H9 (cell line): ENCODE measurements around the gene CD226. TPM values are rescaled to one million over a fixed set of nuclear protein-coding genes. Genes with fewer than 3 reads are reported as not detected.

ENCODE experiments used
- DNase-seq: peaks from one replicate; pipeline ENCODE4 v3.0.0-alpha.2; 2017
- H2AFZ ChIP-seq: one replicate; pipeline ENCODE4 v1.6.1; 2013; ENCODE audit warnings: mild to moderate bottlenecking, low read length, control low read depth, moderate library complexity
- H2AK5ac ChIP-seq: 2 replicates; pipeline ENCODE4 v1.6.1; 2013; ENCODE audit warnings: low read length, control low read depth, mixed read lengths; ENCODE audit not compliant: insufficient read length
- H2BK120ac ChIP-seq: one replicate; pipeline ENCODE4 v1.6.1; 2013; ENCODE audit warnings: low read depth, mild to moderate bottlenecking, low read length, control low read depth, inconsistent platforms; ENCODE audit not compliant: poor library complexity, severe bottlenecking
- H2BK12ac ChIP-seq: 2 replicates; pipeline ENCODE4 v1.6.1; 2013; ENCODE audit warnings: low read length, control low read depth, mixed read lengths, low read depth; ENCODE audit not compliant: insufficient read length
- H2BK15ac ChIP-seq: 2 replicates; pipeline ENCODE4 v1.6.1; 2013; ENCODE audit warnings: low read depth, low read length, control low read depth
- H2BK20ac ChIP-seq: one replicate; pipeline ENCODE4 v1.6.1; 2013; ENCODE audit warnings: low read depth, mild to moderate bottlenecking, low read length, control low read depth, inconsistent platforms; ENCODE audit not compliant: poor library complexity, severe bottlenecking
- H2BK5ac ChIP-seq: 2 replicates; pipeline ENCODE4 v1.6.1; 2013; ENCODE audit warnings: low read length, control low read depth, mixed read lengths; ENCODE audit not compliant: insufficient read length
- H3K14ac ChIP-seq: 2 replicates; pipeline ENCODE4 v1.6.1; 2013; ENCODE audit warnings: low read length, control low read depth; ENCODE audit not compliant: insufficient read depth
- H3K18ac ChIP-seq: 2 replicates; pipeline ENCODE4 v1.6.1; 2013; ENCODE audit warnings: low read depth, mild to moderate bottlenecking, mixed read lengths, low read length, control low read depth; ENCODE audit not compliant: insufficient read length
- H3K23ac ChIP-seq: 2 replicates; pipeline ENCODE4 v1.6.1; 2013; ENCODE audit warnings: low read length, control low read depth, mixed read lengths, low read depth; ENCODE audit not compliant: insufficient read length
- H3K23me2 ChIP-seq: 2 replicates; pipeline ENCODE4 v1.6.1; 2013; ENCODE audit warnings: low read depth, mild to moderate bottlenecking, mixed read lengths, low read length, control low read depth; ENCODE audit not compliant: insufficient read length, poor library complexity, severe bottlenecking
- H3K27ac ChIP-seq: 2 replicates; pipeline ENCODE4 v1.5.1; 2013; ENCODE audit warnings: low read length, control low read depth, mixed read lengths, low read depth; ENCODE audit not compliant: insufficient read length
- H3K27me3 ChIP-seq: 2 replicates; pipeline ENCODE4 v1.6.1; 2013; ENCODE audit warnings: low read length, control low read depth, inconsistent platforms; ENCODE audit not compliant: insufficient read depth
- H3K4ac ChIP-seq: 2 replicates; pipeline ENCODE4 v1.6.1; 2013; ENCODE audit warnings: low read depth, mild to moderate bottlenecking, control low read depth, inconsistent platforms, low read length, moderate library complexity
- H3K4me1 ChIP-seq: 2 replicates; pipeline ENCODE4 v1.6.1; 2013; ENCODE audit warnings: low read length, control low read depth, inconsistent platforms; ENCODE audit not compliant: insufficient read depth
- H3K4me2 ChIP-seq: 2 replicates; pipeline ENCODE4 v1.6.1; 2013; ENCODE audit warnings: low read length, control low read depth, mixed read lengths; ENCODE audit not compliant: insufficient read length, insufficient read depth
- H3K56ac ChIP-seq: 2 replicates; pipeline ENCODE4 v1.6.1; 2013; ENCODE audit warnings: low read depth, mild to moderate bottlenecking, mixed read lengths, low read length, control low read depth; ENCODE audit not compliant: insufficient read length
- H3K79me1 ChIP-seq: 2 replicates; pipeline ENCODE4 v1.6.1; 2013; ENCODE audit warnings: low read depth, mild to moderate bottlenecking, moderate library complexity, low read length, control low read depth, inconsistent platforms; ENCODE audit not compliant: insufficient read depth, poor library complexity, severe bottlenecking
- H3K79me2 ChIP-seq: 2 replicates; pipeline ENCODE4 v1.6.1; 2013; ENCODE audit warnings: low read length, control low read depth, inconsistent platforms; ENCODE audit not compliant: insufficient read depth
- H3K9ac ChIP-seq: 2 replicates; pipeline ENCODE4 v1.6.1; 2013; ENCODE audit warnings: low read length, control low read depth, mixed read lengths; ENCODE audit not compliant: insufficient read length; ENCODE audit errors: extremely low read depth
- H3K9me3 ChIP-seq: one replicate; pipeline ENCODE4 v1.6.1; 2013; ENCODE audit warnings: low read depth, low read length, inconsistent platforms; ENCODE audit not compliant: control insufficient read depth
- H3T11ph ChIP-seq: one replicate; pipeline ENCODE4 v1.6.1; 2013; ENCODE audit warnings: mild to moderate bottlenecking, low read length, control low read depth, inconsistent platforms
- H4K20me1 ChIP-seq: one replicate; pipeline ENCODE4 v1.6.1; 2013; ENCODE audit not compliant: control insufficient read depth, insufficient read length, insufficient read depth
- H4K5ac ChIP-seq: 2 replicates; pipeline ENCODE4 v1.6.1; 2013; ENCODE audit warnings: low read depth, mild to moderate bottlenecking, mixed read lengths, low read length, control low read depth; ENCODE audit not compliant: insufficient read length
- H4K8ac ChIP-seq: replicated peaks from 2 replicates; pipeline ENCODE4 v1.6.1; 2013; ENCODE audit warnings: low read length, control low read depth, mixed read lengths, low read depth; ENCODE audit not compliant: insufficient read length
- H4K91ac ChIP-seq: 2 replicates; pipeline ENCODE4 v1.6.1; 2013; ENCODE audit warnings: low read depth, mild to moderate bottlenecking, moderate library complexity, mixed read lengths, low read length, control low read depth; ENCODE audit not compliant: insufficient read length
- H3K27ac Mint-ChIP-seq, 3 experiments: 2 replicates in 2 of 3; 3 replicates in 1 of 3; pipeline ENCODE4 v1.8.0; 2020 to 2021; ENCODE audit warnings: mixed read lengths in 3 of 3, mild to moderate bottlenecking in 1 of 3, moderate library complexity in 1 of 3
- H3K27me3 Mint-ChIP-seq: 2 replicates; pipeline ENCODE4 v1.8.0; 2021; ENCODE audit warnings: low read depth, mild to moderate bottlenecking, moderate library complexity, mixed read lengths
- H3K36me3 Mint-ChIP-seq, 3 experiments: 2 replicates in 2 of 3; 3 replicates in 1 of 3; pipeline ENCODE4 v1.8.0; 2020 to 2021; ENCODE audit warnings: low read depth in 3 of 3, mixed read lengths in 3 of 3; ENCODE audit not compliant: insufficient read depth in 1 of 3
- H3K4me1 Mint-ChIP-seq, 2 experiments: 2 replicates each; pipeline ENCODE4 v1.8.0; 2020; ENCODE audit warnings: mixed read lengths in 2 of 2
- H3K4me3 Mint-ChIP-seq, 2 experiments: 2 replicates in 1 of 2; 3 replicates in 1 of 2; pipeline ENCODE4 v1.8.0; 2020 to 2021; ENCODE audit warnings: mild to moderate bottlenecking in 2 of 2, mixed read lengths in 2 of 2, moderate library complexity in 1 of 2
- H3K9me3 Mint-ChIP-seq, 2 experiments: 2 replicates in 1 of 2; 3 replicates in 1 of 2; pipeline ENCODE4 v1.8.0; 2020; ENCODE audit warnings: mild to moderate bottlenecking in 2 of 2, mixed read lengths in 2 of 2, moderate library complexity in 1 of 2
- WGBS: extraction: QIAGEN DNeasy Blood & Tissue Kit; methylation state at CpG from one replicate; pipeline ENCODE4 v1.1.7; 2013; ENCODE audit warnings: missing lambda C conversion rate, low lambda C conversion rate, mixed read lengths; ENCODE audit not compliant: insufficient read length; ENCODE audit errors: extremely low coverage; 5-methylcytosine and 5-hydroxymethylcytosine counted together
- total RNA-seq: library from RNA; stranded (reverse); gene quantifications from 2 replicates; pipeline ENCODE4 v1.2.1, GENCODE V29; 2021
- TF ChIP-seq, protein P1 (sequence below): fragments of 200-600 bp; sonication (generic); conservative IDR thresholded peaks from 3 replicates; pipeline ENCODE4 v1.8.0; 2021; ENCODE audit warnings: antibody characterized with exemption, mild to moderate bottlenecking

CD226 gene
- total RNA-seq, 1 experiment from 2014 or later = not detected

DNA sequence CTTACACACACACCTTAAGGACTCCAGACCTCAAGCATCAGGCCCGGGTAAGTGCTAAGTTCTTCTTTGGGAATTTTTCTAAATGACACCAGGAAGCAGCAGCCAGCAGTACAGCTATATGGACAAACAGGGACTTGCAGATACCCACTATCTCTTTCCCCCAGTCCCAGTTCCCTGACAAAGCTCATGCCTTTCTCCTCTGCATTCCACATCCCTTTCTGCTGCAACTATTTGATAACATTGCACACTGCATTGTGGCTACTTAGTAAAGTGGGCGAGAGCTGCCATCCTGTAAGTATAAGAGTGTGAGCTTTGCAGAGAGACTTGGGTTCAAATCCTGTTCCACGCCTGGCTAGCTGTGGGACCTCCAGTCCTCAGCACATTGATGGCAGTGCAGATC, 14.0 kb upstream of the CD226 start:
- no peak overlapping the region for H3K18ac ChIP-seq
- H3K23me2 ChIP-seq = no peaks in the 10 kb centered on the region
- no peak overlapping the region for H3K4me2 ChIP-seq
- WGBS = no CpG with 5 or more reads among the region's 3 CpGs
- no peak overlapping the region for H2BK12ac ChIP-seq
- no peak overlapping the region for H2BK15ac ChIP-seq
- TF ChIP-seq, protein P1, sequence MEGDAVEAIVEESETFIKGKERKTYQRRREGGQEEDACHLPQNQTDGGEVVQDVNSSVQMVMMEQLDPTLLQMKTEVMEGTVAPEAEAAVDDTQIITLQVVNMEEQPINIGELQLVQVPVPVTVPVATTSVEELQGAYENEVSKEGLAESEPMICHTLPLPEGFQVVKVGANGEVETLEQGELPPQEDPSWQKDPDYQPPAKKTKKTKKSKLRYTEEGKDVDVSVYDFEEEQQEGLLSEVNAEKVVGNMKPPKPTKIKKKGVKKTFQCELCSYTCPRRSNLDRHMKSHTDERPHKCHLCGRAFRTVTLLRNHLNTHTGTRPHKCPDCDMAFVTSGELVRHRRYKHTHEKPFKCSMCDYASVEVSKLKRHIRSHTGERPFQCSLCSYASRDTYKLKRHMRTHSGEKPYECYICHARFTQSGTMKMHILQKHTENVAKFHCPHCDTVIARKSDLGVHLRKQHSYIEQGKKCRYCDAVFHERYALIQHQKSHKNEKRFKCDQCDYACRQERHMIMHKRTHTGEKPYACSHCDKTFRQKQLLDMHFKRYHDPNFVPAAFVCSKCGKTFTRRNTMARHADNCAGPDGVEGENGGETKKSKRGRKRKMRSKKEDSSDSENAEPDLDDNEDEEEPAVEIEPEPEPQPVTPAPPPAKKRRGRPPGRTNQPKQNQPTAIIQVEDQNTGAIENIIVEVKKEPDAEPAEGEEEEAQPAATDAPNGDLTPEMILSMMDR = no peak
- no peak overlapping the region for H3K4ac ChIP-seq
- H4K20me1 ChIP-seq = no peaks in the 10 kb centered on the region
- Mint-ChIP-seq H3K4me1 (no peaks in the 10 kb centered on the region), H3K4me3 (no peak overlapping the region), H3K27ac (no peak overlapping the region), H3K27me3 (no peaks in the 10 kb centered on the region), H3K9me3 (no peaks in the 10 kb centered on the region; a peak in 1 of 5 replicates), H3K36me3 (no peaks in the 10 kb centered on the region)
- no peak overlapping the region for H2BK20ac ChIP-seq
- no peak overlapping the region for H2BK120ac ChIP-seq
- H2AFZ ChIP-seq = no peak overlapping the region
- H2BK5ac ChIP-seq = no peak overlapping the region
- no peak overlapping the region for H3K9ac ChIP-seq
- no peak overlapping the region for H3T11ph ChIP-seq
- no peaks in the 10 kb centered on the region for H3K79me2 ChIP-seq
- no peak overlapping the region for H3K14ac ChIP-seq
- H3K56ac ChIP-seq = no peak overlapping the region
- no peaks in the 10 kb centered on the region for H3K9me3 ChIP-seq
- H3K4me1 ChIP-seq = no peaks in the 10 kb centered on the region
- H4K8ac ChIP-seq = no peak overlapping the region
- no peak overlapping the region for H4K5ac ChIP-seq
- no peak overlapping the region for H4K91ac ChIP-seq
- no peak overlapping the region for H2AK5ac ChIP-seq
- H3K27ac ChIP-seq = no peak overlapping the region
- no peaks in the 10 kb centered on the region for H3K79me1 ChIP-seq
- H3K27me3 ChIP-seq = no peaks in the 10 kb centered on the region
- H3K23ac ChIP-seq = no peak overlapping the region
- no peak for DNase-seq
